Loucy (cell line): ENCODE data around the gene ABCC9.

ENCODE experiments used
- EZH2phosphoT487 ChIP-seq: fragments of 200-600 bp; IDR thresholded peaks from 2 replicates; pipeline ENCODE4 v1.6.1; 2018; ENCODE audit warnings: antibody characterized with exemption, mild to moderate bottlenecking, moderate library complexity, borderline replicate concordance
- TF ChIP-seq, protein P1 (sequence below): fragments of 200-600 bp; sonication (generic); conservative IDR thresholded peaks from 2 replicates; pipeline ENCODE4 v1.5.1; 2014; ENCODE audit warnings: mild to moderate bottlenecking, antibody characterized with exemption, low read length

GRCh38 chr12:21795648-21796328 lies 145.4 kb downstream of the ABCC9 start:
- TF ChIP-seq, protein P1, sequence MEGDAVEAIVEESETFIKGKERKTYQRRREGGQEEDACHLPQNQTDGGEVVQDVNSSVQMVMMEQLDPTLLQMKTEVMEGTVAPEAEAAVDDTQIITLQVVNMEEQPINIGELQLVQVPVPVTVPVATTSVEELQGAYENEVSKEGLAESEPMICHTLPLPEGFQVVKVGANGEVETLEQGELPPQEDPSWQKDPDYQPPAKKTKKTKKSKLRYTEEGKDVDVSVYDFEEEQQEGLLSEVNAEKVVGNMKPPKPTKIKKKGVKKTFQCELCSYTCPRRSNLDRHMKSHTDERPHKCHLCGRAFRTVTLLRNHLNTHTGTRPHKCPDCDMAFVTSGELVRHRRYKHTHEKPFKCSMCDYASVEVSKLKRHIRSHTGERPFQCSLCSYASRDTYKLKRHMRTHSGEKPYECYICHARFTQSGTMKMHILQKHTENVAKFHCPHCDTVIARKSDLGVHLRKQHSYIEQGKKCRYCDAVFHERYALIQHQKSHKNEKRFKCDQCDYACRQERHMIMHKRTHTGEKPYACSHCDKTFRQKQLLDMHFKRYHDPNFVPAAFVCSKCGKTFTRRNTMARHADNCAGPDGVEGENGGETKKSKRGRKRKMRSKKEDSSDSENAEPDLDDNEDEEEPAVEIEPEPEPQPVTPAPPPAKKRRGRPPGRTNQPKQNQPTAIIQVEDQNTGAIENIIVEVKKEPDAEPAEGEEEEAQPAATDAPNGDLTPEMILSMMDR, result no peak
- no peak for TF ChIP-seq EZH2phosphoT487
